DOHH2 (cell line): ENCODE data around the gene DCDC2C.

Experiments
- CTCF ChIP-seq: fragments of 200-600 bp; sonication (generic); IDR thresholded peaks from one replicate; pipeline ENCODE4 v1.5.1; 2014; ENCODE audit warnings: antibody characterized with exemption, mild to moderate bottlenecking, low read depth, low read length; ENCODE audit not compliant: poor library complexity, severe bottlenecking
- EZH2phosphoT487 ChIP-seq: fragments of 200-600 bp; sonication (generic); IDR thresholded peaks from 2 replicates; pipeline ENCODE4 v1.6.1; 2017; ENCODE audit warnings: borderline replicate concordance, mild to moderate bottlenecking, antibody characterized with exemption, low read length, moderate library complexity, mixed read lengths

- no peak for TF ChIP-seq CTCF
- no peak for TF ChIP-seq EZH2phosphoT487
Measured at GRCh38 chr2:3667151-3667631, 36.2 kb upstream of the DCDC2C start.
